ENCODE results near the gene FXYD4.
"Not testable (repeated sequence)": the region's sequence is repeated elsewhere in the genome, so short reads cannot be mapped to it uniquely, and the experiment has no call there.

The FXYD4 gene, protein sequence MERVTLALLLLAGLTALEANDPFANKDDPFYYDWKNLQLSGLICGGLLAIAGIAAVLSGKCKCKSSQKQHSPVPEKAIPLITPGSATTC

DNA sequence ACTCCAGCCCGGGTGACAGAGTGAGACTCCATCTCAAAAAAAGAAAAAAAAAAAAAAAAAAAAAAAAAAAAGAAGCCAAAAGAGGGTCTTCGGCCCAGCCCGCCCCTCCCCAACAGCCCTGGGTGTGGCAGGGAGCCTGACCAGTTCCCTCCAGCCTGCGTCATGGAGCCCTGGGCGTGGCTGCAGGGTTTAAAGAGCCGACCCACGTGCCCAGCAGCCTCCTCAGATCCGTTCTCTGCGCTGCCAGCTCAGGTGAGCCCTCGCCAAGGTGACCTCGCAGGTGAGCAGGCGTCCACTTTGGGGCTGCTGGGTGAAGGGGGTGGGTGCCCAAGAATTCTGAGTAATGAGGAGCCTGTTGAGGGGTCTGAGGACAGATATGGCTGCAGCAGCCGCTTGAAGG, at the start of gene FXYD4:
TSS of gene FXYD4 (plus strand) at position 219 of the 400 bp plus-strand sequence. CDS start 2,111 bp downstream, outside the sequence.
- no peak within 1 kb of the TSS for H3K27ac ChIP-seq
- no peak for TF ChIP-seq ZFX (IDR thresholded peaks at IDR 0.05)
- TF ChIP-seq, protein P1, sequence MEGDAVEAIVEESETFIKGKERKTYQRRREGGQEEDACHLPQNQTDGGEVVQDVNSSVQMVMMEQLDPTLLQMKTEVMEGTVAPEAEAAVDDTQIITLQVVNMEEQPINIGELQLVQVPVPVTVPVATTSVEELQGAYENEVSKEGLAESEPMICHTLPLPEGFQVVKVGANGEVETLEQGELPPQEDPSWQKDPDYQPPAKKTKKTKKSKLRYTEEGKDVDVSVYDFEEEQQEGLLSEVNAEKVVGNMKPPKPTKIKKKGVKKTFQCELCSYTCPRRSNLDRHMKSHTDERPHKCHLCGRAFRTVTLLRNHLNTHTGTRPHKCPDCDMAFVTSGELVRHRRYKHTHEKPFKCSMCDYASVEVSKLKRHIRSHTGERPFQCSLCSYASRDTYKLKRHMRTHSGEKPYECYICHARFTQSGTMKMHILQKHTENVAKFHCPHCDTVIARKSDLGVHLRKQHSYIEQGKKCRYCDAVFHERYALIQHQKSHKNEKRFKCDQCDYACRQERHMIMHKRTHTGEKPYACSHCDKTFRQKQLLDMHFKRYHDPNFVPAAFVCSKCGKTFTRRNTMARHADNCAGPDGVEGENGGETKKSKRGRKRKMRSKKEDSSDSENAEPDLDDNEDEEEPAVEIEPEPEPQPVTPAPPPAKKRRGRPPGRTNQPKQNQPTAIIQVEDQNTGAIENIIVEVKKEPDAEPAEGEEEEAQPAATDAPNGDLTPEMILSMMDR (conservative IDR thresholded peaks at IDR 0.05), result no peak

DNA sequence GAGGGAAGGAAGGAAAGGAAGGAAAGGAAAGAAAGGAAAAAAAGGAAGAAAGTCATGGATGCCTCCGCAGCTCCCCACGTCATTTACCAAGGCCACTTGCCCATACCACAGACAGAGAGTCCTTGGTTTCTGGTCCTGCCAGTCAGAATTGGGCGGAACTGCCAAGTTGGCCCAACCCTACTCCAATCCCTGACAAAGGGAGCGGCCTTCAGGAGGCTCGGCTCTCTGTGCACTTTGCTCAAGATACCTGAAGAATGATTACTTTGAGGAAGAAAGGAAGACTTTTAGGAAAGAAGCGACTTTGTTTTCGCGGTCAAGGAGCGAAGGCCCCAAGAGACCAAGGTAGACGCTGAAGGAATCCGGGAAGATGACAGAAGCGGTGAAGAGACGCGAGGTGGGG, 49.1 kb upstream of the FXYD4 start:
- H3K27ac ChIP-seq, result no peak overlapping the region
- TF ChIP-seq, protein P1 (conservative IDR thresholded peaks at IDR 0.05), result no peak
- TF ChIP-seq ZFX (IDR thresholded peaks at IDR 0.05), result no peak

DNA sequence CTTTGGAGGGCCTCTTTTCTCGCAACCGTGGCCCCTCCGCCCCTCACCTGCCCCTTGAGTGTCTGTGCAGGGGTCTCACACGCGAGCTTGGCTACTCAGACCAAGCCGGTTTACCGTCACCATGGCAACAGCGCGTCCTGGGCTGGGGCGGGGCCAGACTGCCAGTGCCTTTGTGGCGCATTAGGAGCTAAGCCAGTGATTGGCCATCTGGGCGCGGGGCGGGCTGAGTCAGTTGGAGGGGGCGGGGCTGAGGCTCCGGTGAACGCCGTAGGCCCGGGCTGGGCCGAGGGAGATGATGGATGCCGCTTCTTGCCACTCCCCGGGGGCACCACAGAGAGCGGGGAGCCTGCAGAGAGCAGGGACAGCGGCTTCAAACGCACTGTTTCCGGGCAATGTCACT, 48.7 kb upstream of the FXYD4 start:
- H3K27ac ChIP-seq, result no peak overlapping the region
- TF ChIP-seq ZFX (IDR thresholded peaks at IDR 0.05), result no peak
- TF ChIP-seq, protein P1 (conservative IDR thresholded peaks at IDR 0.05), result no peak

DNA sequence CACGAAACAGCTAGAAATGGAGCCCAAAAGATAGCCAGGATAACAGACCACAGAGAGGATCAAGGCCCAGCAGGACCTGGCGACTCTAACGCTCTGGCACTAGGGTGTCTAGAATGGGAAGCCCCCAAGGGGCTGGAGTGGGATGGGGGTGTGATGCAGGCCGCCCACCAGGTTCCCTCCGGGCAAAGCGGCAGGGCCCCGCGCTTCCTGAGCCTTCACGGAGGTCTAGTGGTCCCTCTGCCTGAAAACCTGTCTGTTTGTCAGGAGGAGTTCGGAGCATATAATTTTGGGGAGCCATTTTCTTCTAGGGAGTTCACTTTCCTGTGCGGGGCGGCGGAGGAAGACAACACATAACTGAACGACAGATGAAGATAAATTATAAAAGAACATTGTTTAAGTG, 48.2 kb upstream of the FXYD4 start:
- no peak for TF ChIP-seq ZFX (IDR thresholded peaks at IDR 0.05)
- H3K27ac ChIP-seq, result no peak overlapping the region

DNA sequence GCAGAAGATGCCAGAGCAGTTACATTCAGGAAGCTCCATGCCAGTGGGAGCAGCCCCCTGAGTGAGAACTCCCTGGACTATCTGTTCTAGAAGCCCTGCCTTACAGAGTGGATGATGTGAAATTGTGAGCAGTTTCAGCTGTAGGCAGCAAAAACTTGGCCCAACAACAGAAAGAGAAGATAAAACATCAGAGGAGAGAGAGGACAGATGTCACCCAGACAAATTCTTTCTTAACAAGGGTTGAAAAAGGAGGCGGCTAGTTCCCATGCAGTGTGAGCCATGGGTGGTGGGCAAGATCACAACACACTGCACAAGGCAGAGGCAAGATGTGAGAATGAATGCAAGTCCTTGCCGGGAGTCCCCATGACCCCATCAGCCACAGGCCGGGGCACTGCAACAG, 46.6 kb upstream of the FXYD4 start:
- H3K27ac ChIP-seq, result no peak overlapping the region
- TF ChIP-seq, protein P1 (conservative IDR thresholded peaks at IDR 0.05), result no peak
- no peak for TF ChIP-seq ZFX (IDR thresholded peaks at IDR 0.05)

DNA sequence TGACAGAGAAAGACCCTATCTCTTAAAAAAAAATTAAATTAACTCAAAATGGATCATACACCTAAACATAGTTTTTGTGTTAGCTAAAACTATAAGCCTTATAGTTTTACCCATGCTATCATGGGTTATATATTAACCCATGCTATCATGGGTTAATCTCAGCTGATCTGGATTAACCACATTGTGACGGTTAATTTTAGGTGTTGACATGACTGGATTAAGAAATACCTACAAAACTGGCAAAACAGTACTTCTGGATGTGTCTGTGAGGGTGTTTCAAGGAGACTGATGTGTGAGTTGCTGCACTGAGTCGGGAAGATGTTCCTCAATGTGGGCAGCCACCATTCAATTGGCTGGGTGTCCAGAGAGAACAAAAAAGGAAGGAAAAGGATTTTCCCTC, 44.3 kb upstream of the FXYD4 start:
- H3K27ac ChIP-seq, result no peak overlapping the region
- TF ChIP-seq, protein P1 (conservative IDR thresholded peaks at IDR 0.05), result no peak

DNA sequence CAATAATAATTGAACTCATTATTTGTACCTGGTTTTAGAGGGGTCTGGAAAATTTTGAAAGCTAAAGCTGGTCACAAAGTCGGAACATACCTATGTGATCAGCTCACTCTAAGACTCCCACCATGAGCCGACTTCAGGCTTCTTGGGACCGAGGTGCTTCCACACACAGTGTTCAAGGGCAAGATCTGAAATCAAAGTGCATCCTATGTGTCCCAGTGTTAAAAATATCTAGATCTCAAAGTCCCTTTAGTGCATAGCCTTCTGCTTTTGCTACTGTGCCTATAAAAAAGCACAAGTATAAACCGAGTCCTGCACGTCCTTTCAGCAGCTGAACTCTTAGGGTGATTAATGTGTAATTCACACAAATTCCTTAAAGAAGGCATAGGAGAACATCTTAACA, 43.5 kb upstream of the FXYD4 start:
- H3K27ac ChIP-seq, result no peak overlapping the region
- TF ChIP-seq, protein P1 (conservative IDR thresholded peaks at IDR 0.05), result no peak
- TF ChIP-seq ZFX (IDR thresholded peaks at IDR 0.05), result no peak

DNA sequence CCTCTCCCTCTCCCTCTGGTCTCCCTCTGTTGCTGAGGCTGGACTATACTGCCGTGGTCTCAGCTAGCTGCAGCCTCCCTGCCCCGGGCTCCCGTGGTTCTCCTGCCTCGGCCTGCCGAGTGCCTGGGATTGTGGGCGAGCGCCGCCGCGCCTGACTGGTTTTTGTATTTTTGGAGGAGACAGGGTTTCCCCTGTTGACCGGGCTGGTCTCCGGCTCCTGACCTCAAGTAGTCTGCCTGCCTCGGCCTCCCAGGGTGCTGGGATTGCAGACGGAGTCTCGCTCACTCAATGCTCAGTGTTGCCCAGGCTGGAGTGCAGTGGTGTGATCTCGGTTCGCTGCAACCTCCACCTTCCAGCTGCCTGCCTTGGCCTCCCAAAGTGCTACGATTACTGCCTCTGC, 42.6 kb upstream of the FXYD4 start:
- not testable (repeated sequence) for H3K27ac ChIP-seq

DNA sequence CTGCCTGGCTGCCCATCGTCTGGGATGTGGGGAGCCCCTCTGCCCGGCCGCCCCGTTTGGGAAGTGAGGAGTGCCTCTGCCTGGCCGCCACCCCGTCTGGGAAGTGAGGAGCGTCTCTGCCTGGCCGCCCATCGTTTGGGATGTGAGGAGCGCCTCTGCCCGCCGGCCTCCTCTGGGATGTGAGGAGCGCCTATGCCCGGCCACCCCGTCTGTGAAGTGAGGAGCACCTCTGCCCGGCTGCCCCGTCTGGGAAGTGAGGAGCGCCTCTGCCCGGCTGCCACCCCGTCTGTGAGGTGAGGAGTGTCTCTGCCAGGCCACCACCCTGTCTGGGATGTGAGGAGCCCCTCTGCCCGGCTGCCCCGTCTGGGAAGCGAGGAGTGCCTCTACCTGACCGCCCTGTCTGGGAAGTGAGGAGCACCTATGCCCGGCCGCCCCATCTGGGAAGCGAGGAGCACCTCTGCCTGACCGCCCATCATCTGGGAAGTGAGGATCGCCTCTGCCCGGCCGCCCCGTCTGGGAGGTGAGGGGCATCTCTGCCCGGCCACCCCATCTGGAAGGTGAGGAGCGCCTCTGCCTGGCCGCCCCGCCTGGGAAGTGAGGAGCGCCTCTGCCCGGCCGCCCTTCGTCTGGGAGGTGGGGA, 42.1 kb upstream of the FXYD4 start:
- H3K27ac ChIP-seq, result not testable (repeated sequence)

DNA sequence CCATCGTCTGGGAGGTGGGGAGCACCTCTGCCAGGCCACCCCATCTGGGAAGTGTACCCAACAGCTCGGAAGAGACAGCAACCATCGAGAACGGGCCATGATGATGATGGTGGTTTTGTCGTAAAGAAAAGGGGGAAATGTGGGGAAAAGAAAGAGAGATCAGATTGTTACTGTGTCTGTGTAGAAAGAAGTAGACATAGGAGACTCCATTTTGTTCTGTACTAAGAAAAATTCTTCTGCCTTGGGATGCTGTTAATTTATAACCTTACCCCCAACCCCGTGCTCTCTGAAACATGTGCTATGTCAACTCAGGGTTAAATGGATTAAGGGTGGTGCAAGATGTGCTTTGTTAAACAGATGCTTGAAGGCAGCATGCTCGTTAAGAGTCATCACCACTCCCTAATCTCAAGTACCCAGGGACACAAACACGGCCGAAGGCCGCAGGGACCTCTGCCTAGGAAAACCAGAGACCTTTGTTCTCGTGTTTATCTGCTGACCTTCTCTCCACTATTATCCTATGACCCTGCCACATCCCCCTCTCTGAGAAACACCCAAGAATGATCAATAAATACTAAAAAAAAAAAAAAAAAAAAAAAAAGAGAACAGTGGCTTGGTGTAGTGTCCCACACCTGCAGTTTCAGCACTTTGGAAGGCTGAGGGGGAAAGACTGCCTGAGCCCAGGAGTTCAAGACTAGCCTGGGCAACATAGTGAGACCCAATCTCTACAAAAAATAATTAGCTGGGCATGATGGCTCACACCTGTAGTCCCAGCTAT, 41.2 kb upstream of the FXYD4 start:
- H3K27ac ChIP-seq, result not testable (repeated sequence)

DNA sequence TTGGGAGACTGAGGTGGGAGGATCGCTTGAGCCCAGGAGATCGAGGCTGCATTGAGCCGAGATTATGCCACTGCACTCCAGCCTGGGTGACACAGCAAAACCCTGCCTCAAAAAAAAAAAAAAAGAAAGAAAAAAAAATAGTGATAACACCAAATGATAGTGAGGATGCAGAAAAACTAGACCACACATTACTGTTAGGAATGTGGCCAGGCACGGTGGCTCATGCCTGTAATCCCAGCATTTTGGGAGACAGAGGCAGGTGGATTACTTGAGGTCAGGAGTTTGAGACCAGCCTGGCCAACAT, 40.7 kb upstream of the FXYD4 start:
- not testable (repeated sequence) for H3K27ac ChIP-seq

Data from C4-2B (cell line).